ENCODE measurements around the gene GRAMD1C.
A peak's percentile ranks its signal among the peaks of the same experiment; 100 is the strongest.

The GRAMD1C gene

DNA sequence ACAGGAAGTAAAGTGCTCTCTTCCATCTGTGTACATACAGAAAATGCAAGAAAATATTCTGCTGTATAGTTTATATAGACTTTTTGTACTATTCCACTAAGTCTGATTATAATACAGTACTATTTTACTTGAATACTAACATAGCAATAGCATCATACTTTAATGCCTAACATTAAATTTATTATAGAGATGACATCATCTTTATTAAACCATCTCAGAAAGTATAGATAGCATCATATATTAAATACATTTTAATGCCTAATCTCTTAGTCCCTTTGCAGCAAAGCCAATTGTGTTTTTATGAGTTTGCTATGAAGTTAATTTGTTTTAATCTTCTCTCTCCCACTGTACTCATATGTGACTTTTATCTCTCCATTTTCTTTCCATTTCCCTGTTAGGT lies 69.5 kb downstream of the GRAMD1C start:
- Histone ChIP-seq H3K9me2 (replicated peaks; ENCODE audit: insufficient read depth, low read length) (no peaks in the 10 kb centered on the region), H3K36me3 (replicated peaks; ENCODE audit: insufficient read depth, low read length) (no peaks in the 10 kb centered on the region), H2AFZ (ENCODE audit: low read length) (no peak overlapping the region), H3K9me3 (replicated peaks; ENCODE audit: insufficient read depth, low read length) (no peaks in the 10 kb centered on the region), H3K27me3 (replicated peaks; ENCODE audit: insufficient read depth, low read length) (no peaks in the 10 kb centered on the region), H3K4me1 (ENCODE audit: low read length) (no peaks in the 10 kb centered on the region), H3K9ac (ENCODE audit: low read length) (no peak overlapping the region), H3F3A (ENCODE audit: insufficient read depth, low read length) (no peaks in the 10 kb centered on the region), H3K4me2 (ENCODE audit: low read depth, low read length) (no peak overlapping the region), H3K79me2 (ENCODE audit: low read length) (no peaks in the 10 kb centered on the region), H4K20me1 (ENCODE audit: insufficient read depth, low read length) (no peaks in the 10 kb centered on the region), H3K27ac (ENCODE audit: low read length) (no peak overlapping the region), H3K4me3 (ENCODE audit: low read length) (no peak overlapping the region)
- DNase-seq: no peak
- no peak for TF ChIP-seq EZH2phosphoT487 (IDR thresholded peaks at IDR 0.05; ENCODE audit: low read length)
- TF ChIP-seq EZH2 (optimal IDR thresholded peaks at IDR 0.05; ENCODE audit: low read depth, low read length): no peak
- TF ChIP-seq CTCF (IDR thresholded peaks at IDR 0.05; ENCODE audit: low read length): no peak

DNA sequence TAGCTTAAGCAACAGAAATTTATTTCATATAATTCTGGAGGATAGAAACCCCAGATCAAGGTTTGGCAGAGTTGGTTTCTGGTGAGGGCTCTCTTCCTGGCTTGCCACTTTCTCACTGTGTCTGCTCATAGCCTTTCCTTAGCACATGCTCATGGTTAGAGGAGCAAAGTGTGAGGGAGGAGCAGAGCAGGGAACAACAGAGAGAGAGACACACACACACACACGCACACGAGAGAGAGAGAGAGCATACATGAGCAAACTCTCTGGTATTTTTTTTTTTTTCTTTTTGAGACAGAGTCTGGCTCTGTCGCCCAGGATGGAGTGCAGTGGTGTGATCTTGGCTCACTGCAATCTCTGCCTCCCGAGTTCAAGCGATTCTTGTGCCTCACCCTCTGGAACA lies 72.4 kb downstream of the GRAMD1C start:
- no peaks in the 10 kb centered on the region for H3K36me3 ChIP-seq (replicated peaks; ENCODE audit: insufficient read depth, low read length)
- no peaks in the 10 kb centered on the region for H3K4me1 ChIP-seq (ENCODE audit: low read length)
- H3K27ac ChIP-seq (ENCODE audit: low read length): no peak overlapping the region
- no peaks in the 10 kb centered on the region for H3K27me3 ChIP-seq (replicated peaks; ENCODE audit: insufficient read depth, low read length)
- DNase-seq: no peak
- no peaks in the 10 kb centered on the region for H3K9me2 ChIP-seq (replicated peaks; ENCODE audit: insufficient read depth, low read length)
- H3K9me3 ChIP-seq (replicated peaks; ENCODE audit: insufficient read depth, low read length): no peaks in the 10 kb centered on the region
- no peak overlapping the region for H3K9ac ChIP-seq (ENCODE audit: low read length)
- no peaks in the 10 kb centered on the region for H4K20me1 ChIP-seq (ENCODE audit: insufficient read depth, low read length)
- no peaks in the 10 kb centered on the region for H3K79me2 ChIP-seq (ENCODE audit: low read length)
- H3K4me2 ChIP-seq (ENCODE audit: low read depth, low read length): no peak overlapping the region
- H2AFZ ChIP-seq (ENCODE audit: low read length): no peak overlapping the region
- TF ChIP-seq EZH2 (optimal IDR thresholded peaks at IDR 0.05; ENCODE audit: low read depth, low read length) (no peak), EZH2phosphoT487 (IDR thresholded peaks at IDR 0.05; ENCODE audit: low read length) (no peak), CTCF (IDR thresholded peaks at IDR 0.05; ENCODE audit: low read length) (no peak)
- no peak overlapping the region for H3K4me3 ChIP-seq (ENCODE audit: low read length)
- H3F3A ChIP-seq (ENCODE audit: insufficient read depth, low read length): no peaks in the 10 kb centered on the region

DNA sequence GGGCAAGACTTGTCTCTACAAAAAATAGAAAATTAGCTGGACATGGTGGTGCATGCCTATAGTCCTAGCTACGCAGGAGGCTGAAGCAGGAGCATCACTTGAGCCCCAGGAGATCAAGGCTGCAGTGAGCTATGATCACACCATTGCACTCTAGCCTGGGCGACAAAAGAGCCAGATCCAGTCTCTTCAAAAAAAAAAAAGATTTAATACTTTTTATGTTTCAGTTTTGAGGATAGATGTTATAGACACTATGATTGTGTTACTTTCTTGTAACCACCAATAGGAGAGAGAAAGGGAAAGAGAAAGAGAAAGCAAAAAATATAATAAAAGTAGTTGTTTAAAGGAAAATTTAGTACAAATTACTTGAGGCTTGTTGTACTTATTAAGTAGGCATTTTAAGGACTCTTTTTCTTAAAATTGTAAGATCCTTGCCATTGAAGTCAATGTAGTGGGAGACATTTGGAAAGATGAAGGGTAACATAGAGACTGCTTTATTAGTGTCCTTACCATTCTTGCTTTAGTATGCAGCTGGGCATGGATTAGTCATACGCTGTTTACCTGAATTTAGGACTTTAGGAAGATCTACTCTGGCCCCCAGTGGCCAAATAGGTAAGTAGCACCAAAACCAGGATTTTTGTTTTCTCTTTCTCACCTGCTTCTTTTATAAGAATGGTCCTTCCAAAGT lies 74.1 kb downstream of the GRAMD1C start:
- Histone ChIP-seq H4K20me1 (ENCODE audit: insufficient read depth, low read length) (no peaks in the 10 kb centered on the region), H3K4me3 (ENCODE audit: low read length) (peak overlapping the region; percentile 50), H3K9me2 (replicated peaks; ENCODE audit: insufficient read depth, low read length) (no peaks in the 10 kb centered on the region), H3F3A (ENCODE audit: insufficient read depth, low read length) (no peaks in the 10 kb centered on the region), H3K27ac (ENCODE audit: low read length) (peak overlapping the region; percentile 27; the same call in 1 of the 2 replicates), H3K9ac (ENCODE audit: low read length) (peak overlapping the region; percentile 16; the same call in 1 of the 2 replicates), H3K79me2 (ENCODE audit: low read length) (no peaks in the 10 kb centered on the region), H3K27me3 (replicated peaks; ENCODE audit: insufficient read depth, low read length) (no peaks in the 10 kb centered on the region), H2AFZ (ENCODE audit: low read length) (peak overlapping the region; percentile 47), H3K36me3 (replicated peaks; ENCODE audit: insufficient read depth, low read length) (no peaks in the 10 kb centered on the region), H3K9me3 (replicated peaks; ENCODE audit: insufficient read depth, low read length) (no peaks in the 10 kb centered on the region), H3K4me2 (ENCODE audit: low read depth, low read length) (peak overlapping the region; percentile 61), H3K4me1 (ENCODE audit: low read length) (no peaks in the 10 kb centered on the region)
- no peak for TF ChIP-seq EZH2 (optimal IDR thresholded peaks at IDR 0.05; ENCODE audit: low read depth, low read length)
- TF ChIP-seq EZH2phosphoT487 (IDR thresholded peaks at IDR 0.05; ENCODE audit: low read length): no peak
- peak; percentile 71 for TF ChIP-seq CTCF (IDR thresholded peaks at IDR 0.05; ENCODE audit: low read length)
- DNase-seq: peak; percentile 87

Measured in MM.1S (cell line).